Common myeloid progenitor, CD34-positive (primary cell): ENCODE measurements around the gene NAGPA.

Source experiments
- CTCF ChIA-PET: fragments of 350-600 bp; sonication (Branson Sonifier 250); formaldehyde crosslinking; loops from one replicate; lab custom pipeline; 2021; ENCODE audit warnings: antibody characterized with exemption; lab: Charles Lee
- POLR2A ChIA-PET: fragments of 350-600 bp; sonication (Branson Sonifier 250); formaldehyde crosslinking; loops from one replicate; lab custom pipeline; 2021; ENCODE audit warnings: antibody characterized with exemption; lab: Charles Lee
- DNase-seq, 3 donors: peaks; one replicate each; pipeline versions ENCODE4 v3.0.0 to v3.0.0-alpha.2; 2013
- H3K27ac ChIP-seq, 2 experiments: 1 replicate in 1 of 2; 2 replicates in 1 of 2; pipeline ENCODE4 v1.7.0; 2013; ENCODE audit warnings: inconsistent platforms in 2 of 2, low read length in 2 of 2, mild to moderate bottlenecking in 2 of 2, low read depth in 1 of 2, moderate library complexity in 1 of 2; ENCODE audit not compliant: severe bottlenecking in 2 of 2, insufficient read depth in 1 of 2, poor library complexity in 1 of 2
- H3K27me3 ChIP-seq, 5 experiments: replicated peaks in 2 of 5; 1 replicate in 3 of 5; 2 replicates in 2 of 5; pipeline versions ENCODE4 v1.6.1 to v1.7.0; 2013; ENCODE audit warnings: low read length in 4 of 5, mild to moderate bottlenecking in 2 of 5, moderate library complexity in 2 of 5, inconsistent platforms in 1 of 5; ENCODE audit not compliant: insufficient read depth in 5 of 5, control insufficient read depth in 4 of 5
- H3K36me3 ChIP-seq, 4 experiments: 1 replicate in 2 of 4; 2 replicates in 2 of 4; pipeline versions ENCODE4 v1.6.1 to v1.7.0; 2013; ENCODE audit warnings: low read length in 3 of 4, control low read depth in 1 of 4, mild to moderate bottlenecking in 1 of 4; ENCODE audit not compliant: control insufficient read depth in 4 of 4, insufficient read depth in 4 of 4
- H3K4me1 ChIP-seq, 4 experiments: 1 replicate in 3 of 4; 2 replicates in 1 of 4; pipeline versions ENCODE4 v1.6.1 to v1.7.1; 2013; ENCODE audit warnings: low read length in 3 of 4, mild to moderate bottlenecking in 3 of 4, control low read depth in 1 of 4, inconsistent platforms in 1 of 4, moderate library complexity in 1 of 4; ENCODE audit not compliant: control insufficient read depth in 4 of 4, insufficient read depth in 4 of 4; ENCODE audit errors: control extremely low read depth in 1 of 4
- H3K4me3 ChIP-seq, 7 experiments: 1 replicate in 4 of 7; 2 replicates in 3 of 7; pipeline versions ENCODE4 v1.5.1 to v1.7.0; 2013; ENCODE audit warnings: mild to moderate bottlenecking in 7 of 7, low read length in 6 of 7, moderate library complexity in 6 of 7, inconsistent platforms in 2 of 7, low read depth in 2 of 7, control low read depth in 1 of 7; ENCODE audit not compliant: insufficient read depth in 4 of 7, control insufficient read depth in 1 of 7; ENCODE audit errors: extremely low read depth in 1 of 7
- H3K9me3 ChIP-seq, 5 experiments: 1 replicate in 4 of 5; 2 replicates in 1 of 5; pipeline versions ENCODE4 v1.6.1 to v1.7.1; 2013; ENCODE audit warnings: low read length in 4 of 5, mild to moderate bottlenecking in 2 of 5, inconsistent platforms in 1 of 5, low read depth in 1 of 5, moderate library complexity in 1 of 5; ENCODE audit not compliant: control insufficient read depth in 4 of 5, insufficient read depth in 2 of 5; ENCODE audit errors: control extremely low read depth in 1 of 5
- WGBS: methylation state at CpG from one replicate; pipeline ENCODE4 v1.1.5; 2013; ENCODE audit not compliant: insufficient coverage; 5-methylcytosine and 5-hydroxymethylcytosine counted together

The NAGPA gene

DNA sequence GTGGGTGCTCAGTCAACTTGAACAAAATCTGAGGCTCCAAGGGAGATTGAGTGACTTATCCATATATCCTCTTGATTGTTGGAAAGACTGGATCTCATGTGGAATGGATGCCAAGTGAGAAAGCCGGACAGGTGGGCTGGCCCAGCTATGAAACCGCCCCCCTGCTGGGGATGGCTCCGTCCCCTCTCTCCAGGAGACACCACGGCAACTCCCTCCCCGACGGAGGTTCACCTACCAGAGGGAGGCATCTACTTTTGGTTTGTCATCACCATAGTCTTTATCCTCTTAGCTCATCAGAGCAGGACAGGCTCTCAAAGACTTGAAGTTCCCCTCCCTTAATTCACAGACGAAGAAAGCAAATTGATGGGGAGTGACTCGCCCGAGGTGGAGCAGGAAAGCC is 36.1 kb upstream of the NAGPA start:
- peaks cover 0 to under 1% (median 0%) of the 10 kb centered on the region in 5 experiments for H3K27me3 ChIP-seq
- POLR2A ChIA-PET = no interaction called here
- H3K4me1 ChIP-seq = peaks cover 0 to 21% (median 12%) of the 10 kb centered on the region in 4 experiments
- DNase-seq = no peak
- CTCF ChIA-PET = interaction anchor here (0.5 to 1.6 kb wide), 2 partner anchors 13 to 43 kb away, joined by 4 to 5 read pairs; no protein-coding TSS in a partner anchor
- no peak overlapping the region for H3K27ac ChIP-seq
- no peaks in the 10 kb centered on the region for H3K9me3 ChIP-seq
- WGBS = 100% methylated on average over 9 of the region's 9 CpGs
- no peak overlapping the region for H3K4me3 ChIP-seq
- H3K36me3 ChIP-seq = peaks cover 0 to 8% (median under 1%) of the 10 kb centered on the region in 4 experiments

- WGBS = 96% methylated on average over 9 of the region's 9 CpGs
These were observed 35.3 kb upstream of the NAGPA start for GRCh38 chr16:5069048-5069447.

GRCh38 chr16:5066511-5066910 is 32.8 kb upstream of the NAGPA start:
- ChIA-PET POLR2A (no interaction called here), CTCF (interaction anchor here (2.7 kb wide), 1 partner anchor 10 kb away, joined by 10 read pairs; no protein-coding TSS in a partner anchor)
- Histone ChIP-seq H3K36me3 (no peaks in the 10 kb centered on the region), H3K27me3 (peaks cover 0 to 5% (median 0%) of the 10 kb centered on the region in 5 experiments), H3K4me1 (peaks cover 0 to 13% (median 3%) of the 10 kb centered on the region in 4 experiments), H3K27ac (no peak overlapping the region), H3K9me3 (no peaks in the 10 kb centered on the region), H3K4me3 (no peak overlapping the region)
- DNase-seq = no peak
- WGBS = 95% methylated on average over 5 of the region's 6 CpGs

More at GRCh38 chr16:5069048-5069447, 35.3 kb upstream of the NAGPA start:
- H3K27me3 ChIP-seq = peaks cover 0 to 5% (median 0%) of the 10 kb centered on the region in 5 experiments
- no peak overlapping the region for H3K27ac ChIP-seq
- peaks cover 0 to 21% (median 12%) of the 10 kb centered on the region in 4 experiments for H3K4me1 ChIP-seq
- no peak overlapping the region for H3K4me3 ChIP-seq
- DNase-seq = no peak
- ChIA-PET CTCF (interaction anchor here (1.6 kb wide), 1 partner anchor 12 kb away, joined by 5 read pairs; no protein-coding TSS in a partner anchor), POLR2A (no interaction called here)
- H3K9me3 ChIP-seq = no peaks in the 10 kb centered on the region
- H3K36me3 ChIP-seq = peaks cover 0 to 4% (median 0%) of the 10 kb centered on the region in 4 experiments

- Histone ChIP-seq H3K27ac (no peak within 1 kb of the TSS), H3K36me3 (no peaks in the 10 kb centered on the region), H3K4me3 (no peak within 1 kb of the TSS), H3K9me3 (no peaks in the 10 kb centered on the region), H3K4me1 (peaks cover 0 to 6% (median 0%) of the 10 kb centered on the region in 4 experiments), H3K27me3 (peaks cover 0 to 5% (median 0%) of the 10 kb centered on the region in 5 experiments)
- DNase-seq = no peak
- POLR2A ChIA-PET = no interaction called here
- 92% methylated on average over 8 of the region's 10 CpGs for WGBS
- CTCF ChIA-PET = interaction anchor here (0.6 to 2.7 kb wide), 3 partner anchors 9 to 20 kb away, joined by 3 to 10 read pairs (median 4); no protein-coding TSS in a partner anchor
These were observed 32.1 kb upstream of the NAGPA start, which contains the start of gene C16orf89 for GRCh38 chr16:5065813-5066212. Gene C16orf89, minus strand, starts transcription at chr16:5065956. Its CDS starts 48 bp downstream, at chr16:5065908.

- Histone ChIP-seq H3K27me3 (peaks cover 0 to 5% (median 0%) of the 10 kb centered on the region in 5 experiments), H3K4me1 (peaks cover 0 to 2% (median 0%) of the 10 kb centered on the region in 4 experiments), H3K4me3 (no peak overlapping the region), H3K9me3 (no peaks in the 10 kb centered on the region), H3K27ac (no peak overlapping the region), H3K36me3 (no peaks in the 10 kb centered on the region)
- no peak for DNase-seq
- CTCF ChIA-PET = interaction anchor here (0.6 to 2.7 kb wide), 3 partner anchors 9 to 21 kb away, joined by 3 to 10 read pairs (median 4); no protein-coding TSS in a partner anchor
- POLR2A ChIA-PET = no interaction called here
- WGBS = 96% methylated on average over 8 of the region's 8 CpGs
These were observed 31.6 kb upstream of the NAGPA start for GRCh38 chr16:5065326-5065725.

DNA sequence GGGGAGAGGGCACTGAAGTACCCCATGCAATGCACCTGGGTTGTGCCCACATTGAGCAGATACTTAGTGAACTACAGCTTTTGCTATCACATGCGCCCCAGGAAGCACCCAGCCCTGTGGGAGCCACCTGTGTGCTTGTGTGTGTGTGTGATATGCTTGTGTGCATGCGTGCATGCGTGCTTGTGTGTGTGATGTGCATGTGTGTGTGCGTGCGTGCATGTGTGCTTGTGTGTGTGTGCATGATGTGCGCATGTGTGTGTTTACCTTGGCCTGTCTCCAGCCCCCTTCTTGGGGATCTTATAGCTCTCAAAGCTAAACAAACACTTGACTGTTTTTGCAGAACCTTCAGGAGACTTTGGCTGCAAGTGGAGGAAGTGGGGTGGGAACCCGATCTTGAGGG is 31.2 kb upstream of the NAGPA start:
- Histone ChIP-seq H3K27ac (no peak overlapping the region), H3K4me3 (no peak overlapping the region), H3K27me3 (peaks cover 0 to 5% (median 0%) of the 10 kb centered on the region in 5 experiments), H3K36me3 (no peaks in the 10 kb centered on the region), H3K4me1 (peaks cover 0 to 2% (median 0%) of the 10 kb centered on the region in 4 experiments), H3K9me3 (no peaks in the 10 kb centered on the region)
- ChIA-PET CTCF (interaction anchor here (1.2 to 2.7 kb wide), 2 partner anchors 8 to 11 kb away, joined by 4 to 10 read pairs; no protein-coding TSS in a partner anchor), POLR2A (no interaction called here)
- 76% methylated on average over 2 of the region's 7 CpGs for WGBS
- DNase-seq = no peak
